NK-92 (cell line): ENCODE results near the gene LRRK2.
"Not testable (repeated sequence)": the region's sequence is repeated elsewhere in the genome, so short reads cannot be mapped to it uniquely, and the experiment has no call there.

Experiments
- DNase-seq: peaks from one replicate; lab custom pipeline; 2025; ENCODE audit not compliant: unreplicated experiment; lab: John Stamatoyannopoulos, UW

LRRK2 gene

GRCh38 chr12:40244526-40245156 lies 19.8 kb downstream of the LRRK2 start:
- DNase-seq, result not testable (repeated sequence)

DNA sequence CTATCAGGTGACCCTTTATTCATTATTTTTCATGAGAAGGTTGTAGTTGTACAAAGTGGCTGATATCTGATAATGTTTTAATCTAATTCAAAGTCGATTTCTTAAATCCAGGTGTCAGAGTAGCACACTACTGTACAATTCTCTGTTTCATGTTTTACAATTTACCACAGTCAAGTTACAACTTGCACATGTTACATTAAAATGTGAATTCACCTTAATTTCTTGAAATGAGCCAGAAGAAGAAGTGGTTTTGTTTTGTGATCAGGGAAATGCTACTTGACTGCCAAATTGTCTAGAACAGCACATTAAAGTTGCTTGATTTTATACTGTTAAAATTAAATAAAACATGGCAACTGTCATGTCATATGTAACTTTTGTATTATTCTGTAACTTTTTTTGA lies 23.2 kb downstream of the LRRK2 start:
- DNase-seq, result no peak

DNA sequence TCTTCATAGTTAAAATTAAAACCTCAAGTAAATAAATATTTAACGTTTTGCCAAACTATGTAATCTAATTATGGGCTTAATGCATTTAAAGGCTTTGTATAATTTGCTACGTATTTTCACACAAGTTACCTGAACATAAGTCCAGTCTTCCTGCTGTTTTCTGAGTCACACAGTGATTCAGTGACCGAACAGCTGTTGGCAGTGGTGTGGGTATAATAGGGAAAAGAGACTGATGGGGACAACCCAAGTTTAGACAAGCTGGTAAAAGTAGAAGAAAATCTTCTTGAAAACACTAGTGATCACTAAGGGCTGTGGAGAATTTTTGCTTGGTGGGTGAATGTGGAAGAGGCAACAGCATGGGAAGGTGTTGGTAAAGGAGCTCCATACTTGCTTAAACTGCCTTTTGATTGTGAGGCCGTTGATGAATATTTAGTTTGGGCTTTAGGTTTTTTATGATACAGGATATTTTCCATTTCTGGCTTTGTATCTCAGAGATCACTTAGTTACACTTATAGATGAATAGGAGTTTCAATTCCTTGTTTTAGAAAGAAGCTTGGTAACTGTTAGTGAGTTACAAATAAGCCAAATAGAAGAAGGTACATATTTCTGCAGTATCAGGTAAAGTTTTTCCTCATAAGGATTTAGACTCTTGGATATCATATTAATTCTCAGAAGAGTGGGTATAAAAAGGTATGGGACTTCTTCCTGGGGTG lies 23.9 kb downstream of the LRRK2 start:
- DNase-seq, result no peak

DNA sequence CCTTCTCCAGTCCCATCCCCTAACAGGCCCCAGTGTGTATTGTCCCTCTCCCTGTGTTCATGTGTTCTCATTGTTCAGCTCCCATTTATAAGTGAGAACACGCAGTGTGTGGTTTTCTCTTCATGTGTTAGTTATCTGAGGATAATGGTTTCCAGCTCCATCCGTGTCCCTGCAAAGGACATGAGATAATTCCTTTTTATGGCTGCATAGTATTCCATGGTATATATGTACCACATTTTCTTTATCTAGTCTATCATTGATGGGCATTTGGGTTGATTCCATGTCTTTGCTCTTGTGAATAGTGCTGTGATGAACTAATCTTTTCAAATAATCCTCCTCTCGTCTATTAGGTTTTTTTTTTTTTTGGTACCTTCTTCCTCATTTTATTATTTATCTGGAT lies 25.9 kb downstream of the LRRK2 start:
- DNase-seq, result not testable (repeated sequence)

DNA sequence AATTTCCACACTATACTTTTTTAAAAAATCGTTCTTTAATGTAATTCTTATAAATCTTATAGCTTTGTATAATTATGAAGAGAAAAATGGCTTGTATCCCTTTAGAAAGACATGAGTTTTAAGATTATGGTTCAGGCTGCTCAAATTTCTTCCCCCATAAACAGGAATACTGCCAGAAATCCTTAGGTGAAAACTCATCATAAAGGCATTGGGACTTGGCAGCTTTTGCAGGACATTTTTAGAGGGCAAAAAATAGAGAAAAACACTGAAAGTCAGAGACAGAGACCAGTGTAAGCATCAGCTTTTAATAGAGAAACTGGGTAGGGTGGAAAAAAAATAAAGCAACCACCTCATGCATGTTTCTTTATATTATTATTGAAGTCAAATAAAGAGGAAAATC lies 29.1 kb downstream of the LRRK2 start:
- no peak for DNase-seq

- no peak for DNase-seq
Measured at GRCh38 chr12:40254455-40255085, 29.8 kb downstream of the LRRK2 start.

DNA sequence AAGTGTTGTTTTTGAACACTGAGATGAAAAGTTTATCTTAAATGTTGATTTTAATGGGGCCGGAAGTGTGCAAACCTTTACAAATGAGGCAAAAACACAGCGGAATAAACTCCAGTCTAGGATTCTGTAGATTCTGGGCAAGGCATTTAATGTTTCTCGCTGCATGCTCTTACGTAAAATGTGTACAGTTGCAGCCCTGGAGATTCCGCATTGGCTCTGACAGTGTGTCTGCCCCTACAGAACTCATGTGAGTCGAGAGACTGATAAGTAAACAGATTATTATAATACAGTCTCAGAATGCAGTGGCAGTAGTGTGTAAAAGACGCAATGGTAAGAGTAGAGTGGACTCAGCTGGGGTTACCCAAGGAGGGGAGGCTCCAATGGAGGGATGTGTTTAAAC lies 33.6 kb downstream of the LRRK2 start:
- no peak for DNase-seq

GRCh38 chr12:40261937-40262336 lies 37.1 kb downstream of the LRRK2 start:
- no peak for DNase-seq

DNA sequence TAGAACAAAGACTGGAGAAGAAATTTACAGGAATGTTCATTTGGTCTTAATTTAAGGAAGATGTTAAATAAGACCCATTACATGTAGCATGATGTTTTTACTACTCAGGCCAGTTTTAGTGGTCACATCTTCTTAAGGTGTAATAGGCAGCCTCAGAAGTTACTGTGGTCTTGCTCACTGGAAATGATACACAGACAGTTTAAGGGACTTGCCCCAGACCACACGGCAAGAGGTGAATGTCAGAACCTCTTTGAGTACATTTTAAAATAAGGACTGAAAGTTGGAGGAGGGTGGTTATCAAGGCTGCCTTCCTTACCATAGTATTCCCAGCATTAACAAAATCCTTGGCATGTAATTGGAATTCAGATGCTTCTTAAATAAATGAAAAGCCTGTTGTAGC lies 37.9 kb downstream of the LRRK2 start:
- DNase-seq, result no peak

DNA sequence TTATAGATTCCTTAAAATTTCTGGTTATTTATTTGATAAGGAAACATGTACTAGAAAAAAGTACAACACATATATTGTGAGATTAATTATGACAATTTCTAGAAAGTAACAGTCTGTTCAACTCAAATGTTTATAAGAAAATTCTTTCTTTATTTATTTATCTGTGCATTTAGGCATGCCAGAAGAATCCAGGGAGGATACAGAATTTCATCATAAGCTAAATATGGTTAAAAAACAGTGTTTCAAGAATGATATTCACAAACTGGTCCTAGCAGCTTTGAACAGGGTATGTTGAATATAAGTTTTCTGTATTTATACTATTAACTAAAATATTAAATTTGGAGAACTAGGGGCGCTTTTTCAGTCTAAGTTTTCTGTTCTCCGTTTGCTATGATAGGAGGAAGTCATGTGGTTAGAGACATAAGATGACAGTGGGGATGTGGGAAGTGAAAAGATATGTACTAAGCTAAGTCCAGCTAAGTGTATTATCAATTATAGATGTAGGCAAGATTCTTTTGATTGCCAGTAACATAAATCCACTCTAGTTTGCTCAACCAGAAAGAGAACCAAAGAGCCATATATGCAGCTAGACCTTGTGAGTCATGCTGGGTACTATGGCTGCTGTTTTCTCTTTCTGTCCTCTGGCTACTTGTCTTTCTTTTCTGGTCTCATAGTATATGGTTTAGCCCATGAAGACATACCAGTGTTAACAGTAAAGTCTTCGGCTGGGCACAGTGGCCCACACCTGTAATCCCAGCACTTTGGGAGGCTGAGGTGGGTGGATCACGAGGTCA lies 39.0 kb downstream of the LRRK2 start:
- no peak for DNase-seq

DNA sequence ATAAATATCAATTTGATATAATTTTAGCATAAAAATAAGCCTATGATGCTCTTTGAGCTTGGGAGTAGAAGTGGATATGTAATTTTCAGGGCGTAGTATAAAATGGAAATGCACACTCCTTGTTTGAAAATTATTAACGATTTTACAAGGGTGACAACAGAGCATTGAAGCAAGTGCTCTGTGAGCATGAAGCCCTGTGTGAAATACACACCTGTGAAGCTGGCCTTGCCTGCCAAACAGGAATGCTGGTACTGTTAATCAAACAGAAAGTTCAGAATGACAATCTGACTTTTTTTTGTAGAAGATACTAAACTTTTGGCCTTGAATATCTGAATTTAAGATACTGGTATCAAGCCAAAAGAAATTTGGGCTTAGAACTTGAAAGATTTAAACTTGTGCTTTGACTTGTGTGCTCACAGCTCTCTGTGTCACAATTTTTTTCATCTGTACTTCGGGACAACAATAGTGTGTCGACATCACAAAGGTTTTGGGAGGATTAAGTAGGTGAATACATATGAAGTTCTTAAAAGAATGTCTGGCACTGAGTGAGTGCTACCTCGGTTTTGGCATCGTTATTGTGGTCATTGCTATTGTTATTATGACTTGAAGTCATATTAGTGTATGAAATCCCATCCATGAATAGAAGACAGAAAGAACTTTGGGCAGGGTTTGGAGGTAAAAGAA lies 47.3 kb downstream of the LRRK2 start:
- DNase-seq, result no peak

DNA sequence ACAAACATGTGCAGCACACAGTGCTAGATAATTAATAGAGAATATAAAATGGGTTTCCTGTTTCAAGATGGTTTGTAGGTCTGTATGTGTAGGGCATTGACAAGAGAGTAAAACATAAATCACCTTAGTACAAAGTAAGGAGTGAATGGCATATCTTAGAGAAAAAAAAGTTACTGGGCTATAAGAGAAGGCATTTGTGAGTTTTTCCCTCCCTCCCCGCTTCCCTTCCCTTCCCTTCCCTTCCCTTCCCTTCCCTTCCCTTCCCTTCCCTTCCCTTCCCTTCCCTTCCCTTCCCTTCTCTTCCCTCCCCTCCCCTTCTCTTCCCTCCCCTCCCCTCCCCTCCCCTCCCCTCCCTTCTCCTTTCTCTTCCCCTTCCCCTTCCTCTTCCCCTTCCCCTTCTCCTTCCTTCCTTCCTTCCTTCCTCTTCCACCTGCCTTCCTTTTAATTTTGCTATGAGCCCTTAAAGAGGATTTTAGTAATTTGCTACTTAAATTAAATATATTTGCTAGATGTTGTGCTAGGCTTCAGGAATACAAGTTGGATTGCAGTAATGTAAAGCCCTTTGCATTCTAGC lies 57.1 kb downstream of the LRRK2 start:
- no peak for DNase-seq

- DNase-seq, result no peak
Measured at GRCh38 chr12:40286583-40286982, 61.8 kb downstream of the LRRK2 start.

GRCh38 chr12:40287369-40287975 lies 62.7 kb downstream of the LRRK2 start:
- DNase-seq, result no peak

DNA sequence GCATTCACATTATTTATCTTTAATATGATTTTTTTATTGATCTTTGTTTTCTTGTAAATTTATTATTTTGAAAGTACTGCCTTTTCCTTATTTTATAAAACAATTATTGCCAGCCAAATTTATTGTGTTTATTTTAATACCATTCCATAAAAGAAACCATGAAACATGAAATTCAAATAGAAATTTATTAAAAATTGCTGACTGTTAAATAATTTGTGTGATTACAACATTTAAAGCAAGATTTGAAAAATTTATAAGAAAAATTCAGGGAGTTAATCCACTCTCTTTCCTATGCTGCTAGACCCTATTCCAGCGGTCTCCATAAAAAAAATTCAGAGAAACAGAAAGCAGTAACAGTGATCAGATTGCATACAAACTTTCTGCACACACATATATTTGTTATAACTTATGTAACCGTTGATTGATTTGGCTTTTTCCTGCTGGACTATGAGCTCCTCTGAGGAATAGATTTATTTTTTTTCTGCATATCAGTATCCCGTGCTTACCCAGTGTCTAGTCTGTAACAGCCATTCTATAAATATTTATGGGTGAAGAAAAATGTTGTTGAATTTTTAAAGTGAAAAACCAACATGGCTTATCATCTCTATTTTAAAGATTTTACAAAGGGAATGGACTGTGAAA lies 68.1 kb downstream of the LRRK2 start:
- no peak for DNase-seq

DNA sequence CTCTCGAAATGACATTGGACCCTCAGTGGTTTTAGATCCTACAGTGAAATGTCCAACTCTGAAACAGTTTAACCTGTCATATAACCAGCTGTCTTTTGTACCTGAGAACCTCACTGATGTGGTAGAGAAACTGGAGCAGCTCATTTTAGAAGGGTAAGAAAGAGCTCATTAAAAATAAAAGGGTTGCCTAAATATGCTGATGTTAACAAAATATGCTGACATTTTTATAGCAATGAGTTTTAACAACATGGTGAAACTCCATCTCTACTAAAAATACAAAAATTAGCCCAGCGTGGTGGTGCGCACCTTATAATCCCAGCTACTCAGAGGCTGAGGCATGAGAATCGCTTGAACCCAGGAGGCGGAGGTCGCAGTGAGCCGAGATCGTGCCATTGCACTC lies 73.5 kb downstream of the LRRK2 start:
- DNase-seq, result no peak

DNA sequence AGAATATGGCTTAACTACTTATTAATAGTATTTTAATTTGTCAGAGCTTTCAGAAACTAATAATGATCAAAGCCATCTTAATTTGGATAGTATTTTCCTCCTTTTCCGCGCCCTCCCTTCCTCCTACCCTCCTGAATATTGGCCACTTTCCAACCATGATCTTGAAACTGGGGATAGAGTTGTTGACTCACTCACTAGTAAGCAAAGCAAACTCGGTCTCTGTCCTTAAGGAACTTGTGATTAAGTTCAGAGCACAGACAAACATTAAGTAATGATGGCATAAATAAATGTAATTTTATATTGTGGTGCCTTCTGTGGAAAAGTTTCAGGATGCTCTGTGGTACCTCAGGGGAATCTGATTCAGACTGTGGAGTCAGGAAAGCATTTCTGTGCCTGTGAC lies 75.7 kb downstream of the LRRK2 start:
- no peak for DNase-seq

DNA sequence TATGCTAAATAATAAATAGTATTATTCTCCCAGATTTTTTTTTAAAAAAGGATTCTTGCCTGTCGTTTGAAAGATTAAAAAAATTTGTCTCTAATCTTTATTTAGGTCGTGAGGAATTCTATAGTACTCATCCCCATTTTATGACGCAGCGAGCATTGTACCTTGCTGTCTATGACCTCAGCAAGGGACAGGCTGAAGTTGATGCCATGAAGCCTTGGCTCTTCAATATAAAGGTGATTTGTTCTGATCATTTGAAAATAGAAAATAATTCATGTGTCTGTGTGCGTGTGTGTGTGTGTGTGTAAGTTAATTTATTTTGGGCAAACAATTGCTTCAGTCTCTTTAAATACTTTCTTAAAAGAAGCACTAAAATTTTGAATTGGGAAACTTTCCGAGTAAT lies 84.2 kb downstream of the LRRK2 start:
- no peak for DNase-seq

- no peak for DNase-seq
Measured at GRCh38 chr12:40310211-40310610, 85.4 kb downstream of the LRRK2 start.

DNA sequence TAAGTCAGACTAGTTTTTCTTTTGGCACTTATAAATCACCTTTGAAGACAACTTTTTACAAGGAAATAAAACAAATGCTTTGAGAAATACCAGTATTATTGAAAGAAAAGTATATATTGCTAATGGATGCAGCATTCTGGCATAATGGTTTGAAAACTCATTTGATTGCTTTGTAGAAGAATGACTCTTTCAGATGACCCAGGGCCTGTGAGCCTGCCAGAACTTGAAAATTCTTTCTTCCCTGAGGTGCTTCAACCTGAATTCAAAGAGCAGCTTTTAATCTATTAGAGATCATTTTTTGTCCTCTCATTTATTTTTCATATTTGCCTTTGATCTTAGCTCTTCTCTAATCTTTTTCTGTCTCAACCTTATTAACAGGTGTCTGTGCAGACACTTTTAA lies 87.4 kb downstream of the LRRK2 start:
- no peak for DNase-seq
